ENCODE measurements around the gene EGFL8.

The EGFL8 gene

DNA sequence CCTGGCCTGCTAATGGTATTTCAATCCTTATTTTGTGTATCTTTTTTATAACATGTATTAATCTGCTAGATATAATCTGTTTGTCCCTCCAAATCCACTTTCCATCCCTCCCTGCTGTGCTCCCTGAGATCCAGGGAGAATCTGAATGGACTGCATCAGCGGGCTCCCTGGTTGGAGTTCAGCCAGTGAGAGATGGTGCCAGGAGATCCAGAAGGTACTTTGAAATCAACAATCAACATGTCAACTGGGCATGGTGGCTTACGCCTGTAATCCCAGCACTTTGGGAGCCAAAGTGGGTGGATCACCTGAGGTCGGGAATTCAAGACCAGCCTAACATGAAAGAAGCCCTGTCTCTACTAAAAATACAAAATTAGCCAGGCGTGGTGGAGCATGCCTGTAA, 40.7 kb upstream of the EGFL8 start:
- Histone ChIP-seq H3K4me3 (no peak overlapping the region), H3K27ac (no peak overlapping the region)
- TF ChIP-seq, protein P1, sequence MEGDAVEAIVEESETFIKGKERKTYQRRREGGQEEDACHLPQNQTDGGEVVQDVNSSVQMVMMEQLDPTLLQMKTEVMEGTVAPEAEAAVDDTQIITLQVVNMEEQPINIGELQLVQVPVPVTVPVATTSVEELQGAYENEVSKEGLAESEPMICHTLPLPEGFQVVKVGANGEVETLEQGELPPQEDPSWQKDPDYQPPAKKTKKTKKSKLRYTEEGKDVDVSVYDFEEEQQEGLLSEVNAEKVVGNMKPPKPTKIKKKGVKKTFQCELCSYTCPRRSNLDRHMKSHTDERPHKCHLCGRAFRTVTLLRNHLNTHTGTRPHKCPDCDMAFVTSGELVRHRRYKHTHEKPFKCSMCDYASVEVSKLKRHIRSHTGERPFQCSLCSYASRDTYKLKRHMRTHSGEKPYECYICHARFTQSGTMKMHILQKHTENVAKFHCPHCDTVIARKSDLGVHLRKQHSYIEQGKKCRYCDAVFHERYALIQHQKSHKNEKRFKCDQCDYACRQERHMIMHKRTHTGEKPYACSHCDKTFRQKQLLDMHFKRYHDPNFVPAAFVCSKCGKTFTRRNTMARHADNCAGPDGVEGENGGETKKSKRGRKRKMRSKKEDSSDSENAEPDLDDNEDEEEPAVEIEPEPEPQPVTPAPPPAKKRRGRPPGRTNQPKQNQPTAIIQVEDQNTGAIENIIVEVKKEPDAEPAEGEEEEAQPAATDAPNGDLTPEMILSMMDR (IDR thresholded peaks at IDR 0.05) = no peak
- no peak for DNase-seq (ENCODE audit: low spot score)

DNA sequence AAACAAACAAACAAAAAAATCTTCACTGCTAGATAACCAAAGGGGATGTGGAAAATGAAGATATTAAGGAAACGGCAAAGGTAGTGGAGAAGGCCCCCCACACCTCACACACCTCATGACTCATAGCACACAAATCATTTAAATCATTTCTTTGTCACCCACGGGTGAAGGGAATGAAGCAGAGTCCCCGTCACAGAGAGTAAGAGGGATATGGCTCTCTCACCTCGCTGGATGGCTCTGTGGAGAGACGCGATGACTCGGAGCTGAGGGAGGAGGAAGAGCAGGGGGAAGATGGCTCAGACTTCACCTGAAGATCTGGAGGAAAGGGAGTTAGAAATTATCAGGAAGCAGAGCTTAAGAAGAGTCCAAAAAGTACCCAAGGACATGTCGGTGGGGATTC, 37.5 kb upstream of the EGFL8 start:
- H3K27ac ChIP-seq = no peak overlapping the region
- peak overlapping the region; percentile 98 for H3K4me3 ChIP-seq
- TF ChIP-seq, protein P1 (IDR thresholded peaks at IDR 0.05) = no peak
- no peak for DNase-seq (ENCODE audit: low spot score)

DNA sequence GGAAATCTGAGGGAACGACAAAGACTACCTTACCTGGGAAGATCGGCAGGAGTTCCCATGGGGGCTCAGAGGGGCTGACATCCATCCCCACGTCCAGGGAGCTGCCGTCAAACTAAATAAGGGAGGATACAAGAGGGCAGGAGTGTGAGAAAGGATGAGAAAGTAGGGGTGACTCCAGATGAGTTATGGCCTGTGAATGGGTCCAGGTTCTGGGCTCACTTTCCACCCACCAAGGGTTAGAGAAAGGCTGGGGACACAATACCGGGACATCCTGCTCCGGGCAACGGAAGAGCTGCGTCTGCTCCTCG, 37.0 kb upstream of the EGFL8 start:
- peak overlapping the region; percentile 71 to 96 for H3K27ac ChIP-seq
- no peak for DNase-seq (ENCODE audit: low spot score)
- TF ChIP-seq, protein P1 (IDR thresholded peaks at IDR 0.05) = no peak
- H3K4me3 ChIP-seq = peak overlapping the region; percentile 98

DNA sequence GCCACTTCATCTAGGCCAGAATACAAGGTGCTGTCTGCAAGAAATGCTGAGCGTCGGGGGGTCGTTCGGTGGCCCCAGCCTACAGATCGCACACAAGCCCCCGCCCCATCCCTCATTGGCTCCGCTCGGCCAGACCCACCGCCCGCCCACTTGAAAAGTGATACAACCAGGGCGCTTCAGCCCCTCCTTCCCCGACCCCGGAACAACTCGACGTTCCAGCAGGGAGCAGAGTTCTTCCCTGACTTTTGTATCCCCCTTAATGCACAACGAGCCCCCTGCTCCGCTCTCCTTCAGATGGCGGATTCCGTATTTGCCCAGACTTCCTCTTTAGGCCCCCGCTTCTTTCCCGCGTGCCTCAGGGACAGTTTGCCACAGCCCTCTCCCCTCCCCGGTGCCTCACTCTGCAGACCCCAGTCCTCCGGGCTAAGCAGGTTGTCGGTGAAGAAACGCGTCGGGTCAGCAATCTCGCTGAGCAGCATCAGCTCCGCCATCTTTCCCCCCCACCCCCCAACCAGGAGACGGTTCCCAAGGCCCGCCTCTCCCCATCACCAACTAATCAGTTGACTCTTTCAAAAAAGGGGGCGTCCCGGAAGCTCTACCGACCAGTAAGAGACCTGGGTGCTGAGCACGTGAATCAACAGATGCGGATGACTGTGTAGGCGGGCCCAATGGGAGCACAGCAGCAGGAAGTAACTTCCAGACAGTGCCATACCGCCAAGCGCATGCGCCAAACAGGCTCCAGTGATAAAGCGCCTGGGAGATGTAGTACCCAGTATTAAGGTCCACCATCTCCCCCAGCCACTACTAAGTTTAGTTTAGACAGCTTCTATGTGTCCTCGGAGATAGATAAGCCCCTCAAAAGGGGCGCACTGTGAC, 36.4 kb upstream of the EGFL8 start, which contains the start of gene ATF6B:
Gene ATF6B, minus strand, starts transcription at position 530 of the 876 bp plus-strand sequence. Its CDS starts 39 bp downstream, at position 491.
- peak within 1 kb of the TSS; percentile 71 to 96 for H3K27ac ChIP-seq

DNA sequence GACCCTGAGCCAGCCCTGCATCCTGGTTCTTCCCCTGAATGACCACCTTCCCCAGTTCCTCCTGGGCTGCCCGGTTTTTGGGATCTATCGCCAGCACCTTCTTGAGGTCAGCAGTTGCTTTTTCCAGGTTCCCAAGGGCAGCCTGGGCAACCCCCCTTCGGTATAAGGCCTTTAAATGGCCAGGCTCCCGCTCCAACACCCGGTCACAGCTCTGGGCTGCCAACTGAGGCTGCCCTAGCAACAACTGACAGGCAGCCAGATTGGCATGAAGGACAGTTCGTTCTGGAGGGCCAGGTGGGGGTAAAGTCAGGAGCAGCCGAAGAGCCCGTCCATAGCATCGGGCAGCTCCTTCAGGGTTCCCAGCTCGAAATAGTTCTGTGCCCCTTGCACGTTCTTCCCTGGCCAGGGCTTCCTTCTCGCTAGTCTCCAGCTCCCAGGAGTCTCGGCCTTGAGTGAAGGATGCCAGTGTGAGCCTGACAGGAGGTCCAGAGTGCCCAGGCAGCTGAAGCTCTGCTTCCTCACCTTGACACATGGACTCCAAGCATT, 35.6 kb upstream of the EGFL8 start:
- Histone ChIP-seq H3K4me3 (peak overlapping the region; percentile 78), H3K27ac (peak overlapping the region; percentile 92 to 95)
- DNase-seq (ENCODE audit: low spot score) = no peak
- TF ChIP-seq, protein P1 (IDR thresholded peaks at IDR 0.05) = no peak

More for the DNA sequence above, 36.4 kb upstream of the EGFL8 start, which contains the start of gene ATF6B:
- peak; percentile 99 for DNase-seq (ENCODE audit: low spot score)
- H3K4me3 ChIP-seq = peak within 1 kb of the TSS; percentile 98
- TF ChIP-seq, protein P1 (IDR thresholded peaks at IDR 0.05) = no peak

DNA sequence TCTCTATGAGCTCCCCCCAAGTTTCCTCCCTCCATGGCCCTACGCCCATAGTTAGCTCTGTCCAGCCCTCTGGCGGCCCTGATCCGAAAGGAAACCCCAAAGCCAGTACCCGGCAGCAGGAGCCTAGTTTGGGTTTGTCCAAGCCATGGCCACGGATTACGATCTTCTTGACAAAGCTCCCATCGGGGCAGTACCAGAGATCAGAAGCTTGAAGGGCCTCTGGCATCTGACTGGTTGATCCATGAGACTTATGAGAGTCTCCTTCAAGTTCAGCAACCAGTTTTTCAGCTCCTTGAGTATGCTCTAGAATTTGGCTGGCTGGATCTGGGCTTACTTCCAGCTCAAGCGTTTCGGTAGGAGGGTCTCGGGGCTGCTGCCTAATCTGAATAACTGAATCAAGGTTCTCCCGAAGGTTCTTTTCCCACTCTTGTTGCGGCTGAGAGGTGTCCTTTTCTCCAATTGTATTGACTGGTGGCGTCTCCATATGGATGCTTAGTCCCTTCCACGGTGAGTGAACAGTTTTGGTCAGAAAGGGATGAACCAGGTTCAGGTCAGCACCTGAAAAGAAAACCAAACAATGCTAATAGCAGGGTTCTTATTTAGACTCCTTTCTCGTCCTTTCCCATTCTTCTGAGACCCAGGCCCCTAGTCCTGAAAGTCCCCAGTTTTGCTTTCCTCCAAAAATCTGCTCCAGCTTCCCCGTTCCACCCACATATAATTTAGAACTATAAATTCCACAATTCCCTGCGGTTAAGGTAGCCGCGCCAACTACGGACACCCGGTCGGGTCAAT, 34.9 kb upstream of the EGFL8 start:
- Histone ChIP-seq H3K27ac (peak overlapping the region; percentile 92 to 95), H3K4me3 (peak overlapping the region; percentile 78)
- TF ChIP-seq, protein P1 (IDR thresholded peaks at IDR 0.05) = no peak
- no peak for DNase-seq (ENCODE audit: low spot score)
